Glutamatergic neuron (in vitro differentiated cells): ENCODE measurements around the gene ADARB2. TPM values are rescaled to one million over a fixed set of nuclear protein-coding genes. Genes with fewer than 3 reads are reported as not detected.

Experiments
- DNase-seq: peaks from one replicate; pipeline ENCODE4 v3.0.0; 2022
- H3K27ac Mint-ChIP-seq: one replicate; pipeline ENCODE4 v1.8.0; 2020; ENCODE audit warnings: mild to moderate bottlenecking, mixed read lengths, inconsistent platforms; ENCODE audit not compliant: unreplicated experiment
- H3K27me3 Mint-ChIP-seq: one replicate; pipeline ENCODE4 v1.8.0; 2020; ENCODE audit warnings: mild to moderate bottlenecking, moderate library complexity, mixed read lengths, inconsistent platforms; ENCODE audit not compliant: unreplicated experiment
- H3K36me3 Mint-ChIP-seq: one replicate; pipeline ENCODE4 v1.8.0; 2020; ENCODE audit warnings: mild to moderate bottlenecking, mixed read lengths, inconsistent platforms; ENCODE audit not compliant: unreplicated experiment
- H3K4me1 Mint-ChIP-seq: one replicate; pipeline ENCODE4 v1.8.0; 2020; ENCODE audit warnings: mild to moderate bottlenecking, low read depth, mixed read lengths, inconsistent platforms; ENCODE audit not compliant: unreplicated experiment
- H3K4me3 Mint-ChIP-seq: one replicate; pipeline ENCODE4 v1.8.0; 2020; ENCODE audit warnings: mild to moderate bottlenecking, mixed read lengths, inconsistent platforms; ENCODE audit not compliant: unreplicated experiment
- H3K9me3 Mint-ChIP-seq: one replicate; pipeline ENCODE4 v1.8.0; 2020; ENCODE audit warnings: mild to moderate bottlenecking, moderate library complexity, mixed read lengths, inconsistent platforms; ENCODE audit not compliant: unreplicated experiment
- total RNA-seq: library from RNA; stranded (reverse); fragmentation: NEBNext Ultra II Directional; extraction: Animal tissue kit (Norgen Biotek cat#: 25700); gene quantifications from one replicate; pipeline ENCODE4 v1.2.1, GENCODE V29; 2021; ENCODE audit not compliant: unreplicated experiment
- TF ChIP-seq, protein P1 (sequence below): fragments of 200-600 bp; sonication (generic); IDR thresholded peaks from one replicate; pipeline ENCODE4 v1.5.0; 2021; ENCODE audit not compliant: partially characterized antibody, unreplicated experiment

The ADARB2 gene
- total RNA-seq, 1 donor from 2014 or later: 20.6 TPM

GRCh38 chr10:1280466-1281404, 456.6 kb downstream of the ADARB2 start:
- peaks cover 4% of the 10 kb centered on the region for H3K27me3 Mint-ChIP-seq
- H3K4me3 Mint-ChIP-seq: no peak overlapping the region
- H3K27ac Mint-ChIP-seq: no peak overlapping the region
- no peaks in the 10 kb centered on the region for H3K4me1 Mint-ChIP-seq
- peaks cover 1% of the 10 kb centered on the region for H3K9me3 Mint-ChIP-seq
- TF ChIP-seq, protein P1, sequence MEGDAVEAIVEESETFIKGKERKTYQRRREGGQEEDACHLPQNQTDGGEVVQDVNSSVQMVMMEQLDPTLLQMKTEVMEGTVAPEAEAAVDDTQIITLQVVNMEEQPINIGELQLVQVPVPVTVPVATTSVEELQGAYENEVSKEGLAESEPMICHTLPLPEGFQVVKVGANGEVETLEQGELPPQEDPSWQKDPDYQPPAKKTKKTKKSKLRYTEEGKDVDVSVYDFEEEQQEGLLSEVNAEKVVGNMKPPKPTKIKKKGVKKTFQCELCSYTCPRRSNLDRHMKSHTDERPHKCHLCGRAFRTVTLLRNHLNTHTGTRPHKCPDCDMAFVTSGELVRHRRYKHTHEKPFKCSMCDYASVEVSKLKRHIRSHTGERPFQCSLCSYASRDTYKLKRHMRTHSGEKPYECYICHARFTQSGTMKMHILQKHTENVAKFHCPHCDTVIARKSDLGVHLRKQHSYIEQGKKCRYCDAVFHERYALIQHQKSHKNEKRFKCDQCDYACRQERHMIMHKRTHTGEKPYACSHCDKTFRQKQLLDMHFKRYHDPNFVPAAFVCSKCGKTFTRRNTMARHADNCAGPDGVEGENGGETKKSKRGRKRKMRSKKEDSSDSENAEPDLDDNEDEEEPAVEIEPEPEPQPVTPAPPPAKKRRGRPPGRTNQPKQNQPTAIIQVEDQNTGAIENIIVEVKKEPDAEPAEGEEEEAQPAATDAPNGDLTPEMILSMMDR: no peak
- H3K36me3 Mint-ChIP-seq: peaks cover 11% of the 10 kb centered on the region
- DNase-seq: no peak

- Mint-ChIP-seq H3K27me3 (peaks cover 4% of the 10 kb centered on the region), H3K4me3 (no peak overlapping the region)
- TF ChIP-seq, protein P1: no peak
Observed at GRCh38 chr10:1278306-1278705, 459.0 kb downstream of the ADARB2 start.

GRCh38 chr10:1274701-1275544, 462.4 kb downstream of the ADARB2 start:
- DNase-seq: no peak
- Mint-ChIP-seq H3K27me3 (peaks cover 4% of the 10 kb centered on the region), H3K4me3 (no peak overlapping the region), H3K9me3 (peaks cover 8% of the 10 kb centered on the region), H3K36me3 (peaks cover 9% of the 10 kb centered on the region), H3K27ac (no peak overlapping the region), H3K4me1 (peaks cover 8% of the 10 kb centered on the region)
- TF ChIP-seq, protein P1: no peak

More at GRCh38 chr10:1278306-1278705, 459.0 kb downstream of the ADARB2 start:
- Mint-ChIP-seq H3K27ac (no peak overlapping the region), H3K4me1 (peaks cover 1% of the 10 kb centered on the region), H3K36me3 (peaks cover 15% of the 10 kb centered on the region), H3K9me3 (peaks cover 7% of the 10 kb centered on the region)
- DNase-seq: no peak

- Mint-ChIP-seq H3K36me3 (peaks cover 9% of the 10 kb centered on the region), H3K4me3 (no peak overlapping the region), H3K9me3 (peaks cover 7% of the 10 kb centered on the region), H3K27me3 (peaks cover 4% of the 10 kb centered on the region), H3K27ac (no peak overlapping the region), H3K4me1 (peaks cover 8% of the 10 kb centered on the region)
- DNase-seq: no peak
- TF ChIP-seq, protein P1: no peak
Observed at GRCh38 chr10:1274111-1274661, 463.1 kb downstream of the ADARB2 start.
